Fibroblast of mammary gland (primary cell): ENCODE data around the gene BMPR1A.

Experiments used
- DNase-seq: peaks from one replicate; pipeline ENCODE4 v3.0.0-alpha.2; 2010; ENCODE audit warnings: low read depth
- H3K4me3 ChIP-seq: 2 replicates; pipeline ENCODE4 v1.5.1; 2011; ENCODE audit warnings: low read depth, mild to moderate bottlenecking, low read length, moderate library complexity; ENCODE audit not compliant: control insufficient read depth
- CTCF ChIP-seq: conservative IDR thresholded peaks from 2 replicates; pipeline ENCODE4 v1.5.1; 2011; ENCODE audit warnings: low read depth, low read length, inconsistent platforms; ENCODE audit not compliant: control insufficient read depth, insufficient read depth

Gene BMPR1A

GRCh38 chr10:86981716-86982115 lies 225.3 kb downstream of the BMPR1A start:
- no peak for TF ChIP-seq CTCF
- no peak for DNase-seq
- H3K4me3 ChIP-seq, result no peak overlapping the region
